SK-N-DZ (cell line): ENCODE results near the gene ENOX1.

Experiments used
- DNase-seq: peaks from one replicate; pipeline ENCODE4 v3.0.0-alpha.2; 2015; ENCODE audit warnings: low spot score

ENOX1 gene

DNA sequence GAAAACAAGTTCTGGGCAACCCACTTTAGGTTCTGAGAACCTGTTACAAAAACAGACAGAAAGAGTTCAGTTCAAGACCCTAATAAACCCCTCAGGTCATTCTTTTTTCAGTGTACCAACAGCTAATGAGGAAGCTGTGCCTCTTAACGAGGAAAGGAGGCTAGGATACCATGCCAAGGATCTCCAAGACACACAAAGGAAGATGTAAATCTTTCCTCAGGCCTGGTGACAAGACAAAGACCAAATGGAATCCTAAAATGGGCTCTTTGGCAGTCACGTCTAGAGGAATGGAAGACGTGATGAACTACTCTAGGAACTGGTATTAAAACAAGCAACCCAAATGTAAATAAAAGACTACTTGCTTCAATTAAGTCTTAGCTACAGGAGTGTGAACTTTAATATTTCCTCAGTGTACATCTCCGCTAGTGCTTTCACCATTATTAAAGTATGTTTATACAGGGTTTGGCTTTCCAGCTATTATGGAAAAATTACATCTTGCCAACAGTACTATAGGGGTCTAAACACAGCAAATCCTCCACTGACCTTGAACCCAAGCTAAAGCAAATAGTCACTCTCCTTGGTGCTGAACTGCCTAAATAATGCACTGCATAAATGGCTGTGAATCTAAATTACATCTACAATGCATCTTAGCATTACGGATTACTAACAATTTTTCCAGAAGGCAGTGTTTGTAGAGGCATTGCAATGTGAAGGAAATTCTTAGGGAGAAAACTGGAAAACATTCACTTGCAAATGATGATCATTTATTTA lies 42.3 kb downstream of the ENOX1 start:
- DNase-seq: no peak

GRCh38 chr13:43742911-43743310 lies 43.9 kb downstream of the ENOX1 start:
- DNase-seq: no peak

- no peak for DNase-seq
Measured at GRCh38 chr13:43737392-43737923, 49.3 kb downstream of the ENOX1 start.

DNA sequence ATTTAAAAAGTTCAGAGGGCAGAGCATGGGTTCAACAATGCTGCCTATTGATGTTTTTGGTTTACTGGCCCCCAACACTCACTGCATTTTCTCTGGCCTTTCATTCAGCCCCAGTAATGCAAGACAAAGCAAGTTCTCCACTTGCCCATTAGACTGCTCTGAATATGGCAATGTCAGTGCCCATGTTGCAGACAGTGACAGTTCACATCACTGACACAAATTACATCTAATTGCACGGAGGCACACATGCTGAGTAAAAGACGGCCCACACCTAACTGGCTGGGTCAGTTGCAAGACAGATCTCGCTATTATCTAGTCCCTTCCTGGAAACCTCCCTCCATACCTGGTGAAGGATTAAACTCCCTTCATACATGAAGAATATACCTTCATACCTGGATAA lies 54.0 kb downstream of the ENOX1 start:
- DNase-seq: peak; percentile 53

- no peak for DNase-seq
Measured at GRCh38 chr13:43731296-43731695, 55.5 kb downstream of the ENOX1 start.

DNA sequence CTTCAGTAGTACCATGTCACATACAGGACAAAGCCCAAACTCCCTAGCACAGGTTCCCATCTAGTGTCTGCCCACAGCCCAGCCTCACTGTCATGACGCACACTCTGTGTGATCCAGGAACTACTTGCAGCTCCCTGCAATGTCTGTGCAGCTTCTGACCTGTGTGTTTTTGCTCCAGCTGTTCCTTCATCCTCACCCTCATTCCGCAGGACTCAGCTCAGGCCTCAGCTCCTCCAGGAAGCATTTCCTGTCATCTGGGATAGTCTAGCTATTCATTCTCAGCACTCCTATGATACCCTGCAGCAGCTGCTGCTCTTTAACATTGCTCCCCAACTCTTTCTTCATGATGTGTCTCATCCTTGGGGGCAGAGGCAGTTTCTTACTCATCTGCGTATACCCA lies 56.1 kb downstream of the ENOX1 start:
- DNase-seq: peak; percentile 16

DNA sequence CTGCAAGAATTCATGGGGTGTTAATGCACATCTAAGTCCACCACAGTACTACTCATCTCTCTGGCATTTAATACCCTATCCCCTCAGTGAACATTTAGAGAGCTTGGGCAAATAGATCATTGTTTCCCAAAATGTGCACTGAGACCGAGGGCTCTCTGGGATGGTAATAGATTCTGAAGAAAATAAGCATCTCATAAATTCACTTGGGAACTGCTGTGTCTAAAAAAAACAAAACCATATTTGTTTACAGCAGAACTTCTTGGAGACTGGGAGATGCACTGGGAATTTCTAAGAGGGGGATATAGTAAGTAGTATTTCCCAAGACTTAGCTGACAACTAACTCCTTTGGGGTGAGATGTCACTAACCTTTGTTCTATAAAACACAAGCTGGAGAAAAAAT lies 58.4 kb downstream of the ENOX1 start:
- no peak for DNase-seq

- no peak for DNase-seq
Measured at GRCh38 chr13:43727856-43728255, 58.9 kb downstream of the ENOX1 start.

DNA sequence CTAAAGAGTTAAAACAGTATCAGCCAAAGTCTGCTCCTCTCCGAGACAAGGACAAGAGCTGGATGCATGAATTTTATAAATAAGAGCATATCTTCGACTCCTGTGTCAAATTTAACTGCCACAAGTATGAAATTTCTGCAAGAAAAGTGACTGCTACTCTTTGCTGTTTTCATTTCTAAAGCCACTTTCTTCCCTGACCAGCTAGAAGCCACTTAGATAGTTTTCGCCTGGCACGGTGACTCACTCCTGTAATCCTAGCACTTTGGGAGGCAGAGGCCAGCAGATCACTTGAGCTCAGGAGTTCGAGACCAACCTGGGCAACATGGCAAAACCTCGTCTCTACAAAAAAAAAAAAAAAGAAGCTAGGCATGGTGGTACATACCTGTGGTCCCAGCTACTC lies 61.3 kb downstream of the ENOX1 start:
- DNase-seq: no peak

- no peak for DNase-seq
Measured at GRCh38 chr13:43720780-43721397, 65.9 kb downstream of the ENOX1 start.

GRCh38 chr13:43698758-43699157 lies 88.0 kb downstream of the ENOX1 start:
- DNase-seq: no peak

DNA sequence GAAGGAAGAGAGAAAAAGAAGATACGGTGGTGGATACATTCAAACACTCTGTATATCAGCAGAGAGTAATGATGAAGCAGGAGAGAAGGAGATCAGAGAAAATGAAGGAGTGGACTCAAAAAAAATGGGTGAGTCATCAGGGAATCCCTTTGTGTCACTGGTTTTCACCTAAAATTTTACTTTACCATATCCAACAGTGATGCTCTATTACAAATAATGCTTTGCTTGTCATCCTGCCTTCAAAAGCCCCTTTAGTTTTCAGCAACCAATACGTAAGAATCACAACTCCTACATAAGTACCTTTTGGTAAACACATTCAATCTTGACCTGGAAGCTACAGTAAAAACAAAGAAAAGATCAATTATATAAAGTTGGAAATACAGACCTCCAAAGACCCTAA lies 88.8 kb downstream of the ENOX1 start:
- DNase-seq: no peak

DNA sequence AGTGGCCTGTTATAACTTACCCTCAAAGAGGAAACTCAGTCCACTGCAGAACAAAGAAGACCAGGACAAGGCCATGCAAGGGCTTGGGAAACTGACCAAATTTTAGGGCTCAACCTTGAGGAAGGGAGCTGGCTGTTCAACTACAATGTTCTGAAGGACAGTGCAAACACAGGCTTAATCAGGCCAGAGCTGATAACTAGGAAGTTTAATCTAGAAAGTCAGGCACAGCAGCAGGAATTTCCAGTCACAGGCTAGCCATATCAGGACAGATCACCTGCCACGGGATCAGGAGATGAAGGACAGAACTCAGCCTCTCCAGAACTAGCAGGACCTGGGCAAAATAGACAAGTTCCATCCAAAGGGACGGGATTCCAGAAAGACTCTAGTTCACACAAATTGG lies 89.4 kb downstream of the ENOX1 start:
- DNase-seq: no peak

DNA sequence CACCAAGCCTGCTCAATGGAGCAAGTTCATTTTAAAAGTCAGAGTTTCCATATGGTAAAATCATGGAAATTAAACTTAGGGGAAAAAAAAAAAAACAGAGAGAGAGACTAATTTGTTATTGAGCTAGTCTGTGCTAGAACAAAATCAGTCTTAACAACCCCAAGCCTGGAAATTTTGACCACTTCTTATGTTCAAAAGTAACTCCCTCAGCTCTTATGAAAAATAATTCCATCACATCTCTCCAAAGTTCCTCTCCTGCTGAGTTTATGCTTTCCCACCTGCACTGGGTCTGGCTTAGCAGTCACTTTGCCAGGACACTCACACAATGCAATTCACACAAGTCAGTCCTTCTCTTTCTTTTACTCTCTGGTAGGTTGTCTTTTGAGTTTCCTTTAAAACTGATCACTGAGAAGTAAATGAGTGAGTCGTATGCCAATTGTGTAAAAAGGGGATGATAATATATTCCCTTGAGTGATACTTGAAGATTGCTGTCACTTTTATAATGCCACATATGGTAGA lies 92.6 kb downstream of the ENOX1 start:
- no peak for DNase-seq

DNA sequence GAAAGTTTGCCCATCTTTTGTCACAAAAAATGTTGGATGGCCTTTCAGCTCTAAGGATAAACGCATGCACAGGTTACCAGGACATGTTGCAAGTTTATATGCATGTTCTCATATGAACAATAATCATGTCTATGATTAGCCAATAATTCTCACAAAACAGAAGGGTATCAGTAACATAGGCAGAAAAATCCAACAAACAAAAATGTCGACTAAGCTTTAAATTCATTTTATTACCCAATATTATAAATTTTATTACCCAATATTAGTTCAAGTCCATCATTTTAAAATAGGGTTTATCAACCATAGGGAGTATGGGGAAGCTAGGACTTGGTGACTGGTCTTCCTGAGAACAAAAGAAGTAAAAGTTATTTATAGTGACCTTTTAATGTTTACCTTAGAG lies 93.1 kb downstream of the ENOX1 start:
- no peak for DNase-seq

DNA sequence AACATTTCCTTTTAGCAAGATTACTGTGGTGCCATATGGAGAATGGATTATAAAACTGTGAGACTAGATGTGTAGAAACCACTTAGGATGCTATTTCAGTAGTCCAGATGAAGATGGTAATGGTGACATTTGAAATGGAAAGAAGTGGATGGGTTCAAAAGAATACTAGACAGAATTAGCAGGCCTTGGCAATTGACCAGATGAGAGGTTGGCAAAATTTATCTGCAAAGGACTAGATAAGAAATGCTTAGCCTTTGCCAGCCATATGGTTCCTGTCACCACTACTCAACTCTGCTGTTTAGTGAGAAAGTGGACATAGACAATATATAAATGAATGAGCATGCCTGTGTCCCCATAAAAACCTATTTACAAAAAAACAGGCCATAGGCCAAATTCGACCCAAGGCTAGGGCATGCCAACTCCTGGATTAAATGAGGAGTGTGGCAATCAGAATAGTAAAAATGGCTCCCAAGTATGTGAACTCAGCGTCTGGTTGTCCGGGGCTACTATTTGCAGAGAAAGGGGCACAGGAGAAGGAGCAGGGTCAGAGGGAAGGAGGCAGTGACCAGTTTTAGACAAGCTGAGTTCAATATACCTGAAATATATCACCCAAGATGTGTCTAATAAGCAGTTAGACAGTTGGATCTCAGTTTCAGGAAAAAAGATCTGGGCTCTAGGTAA lies 98.4 kb downstream of the ENOX1 start:
- DNase-seq: no peak

GRCh38 chr13:43687038-43687437 lies 99.7 kb downstream of the ENOX1 start:
- DNase-seq: no peak

DNA sequence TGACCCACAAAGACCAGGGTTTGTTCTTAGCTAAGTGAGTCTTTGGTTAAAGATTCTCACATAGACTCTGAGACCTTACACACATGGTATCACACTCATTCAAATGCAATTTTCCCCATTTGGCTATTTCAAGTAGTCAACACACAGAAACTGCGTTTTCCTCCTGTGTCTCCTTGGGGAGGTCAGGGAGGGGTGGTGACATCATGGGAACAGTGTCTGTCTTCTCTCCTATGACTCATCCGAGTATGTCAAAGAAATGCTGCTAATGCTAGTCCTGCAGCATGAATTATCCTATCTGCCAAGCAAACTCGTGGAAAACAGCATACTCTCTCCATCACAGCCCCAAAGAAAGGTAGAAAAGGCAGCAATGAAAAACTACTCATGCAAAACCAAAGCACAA lies 100.2 kb downstream of the ENOX1 start:
- peak; percentile 20 for DNase-seq

DNA sequence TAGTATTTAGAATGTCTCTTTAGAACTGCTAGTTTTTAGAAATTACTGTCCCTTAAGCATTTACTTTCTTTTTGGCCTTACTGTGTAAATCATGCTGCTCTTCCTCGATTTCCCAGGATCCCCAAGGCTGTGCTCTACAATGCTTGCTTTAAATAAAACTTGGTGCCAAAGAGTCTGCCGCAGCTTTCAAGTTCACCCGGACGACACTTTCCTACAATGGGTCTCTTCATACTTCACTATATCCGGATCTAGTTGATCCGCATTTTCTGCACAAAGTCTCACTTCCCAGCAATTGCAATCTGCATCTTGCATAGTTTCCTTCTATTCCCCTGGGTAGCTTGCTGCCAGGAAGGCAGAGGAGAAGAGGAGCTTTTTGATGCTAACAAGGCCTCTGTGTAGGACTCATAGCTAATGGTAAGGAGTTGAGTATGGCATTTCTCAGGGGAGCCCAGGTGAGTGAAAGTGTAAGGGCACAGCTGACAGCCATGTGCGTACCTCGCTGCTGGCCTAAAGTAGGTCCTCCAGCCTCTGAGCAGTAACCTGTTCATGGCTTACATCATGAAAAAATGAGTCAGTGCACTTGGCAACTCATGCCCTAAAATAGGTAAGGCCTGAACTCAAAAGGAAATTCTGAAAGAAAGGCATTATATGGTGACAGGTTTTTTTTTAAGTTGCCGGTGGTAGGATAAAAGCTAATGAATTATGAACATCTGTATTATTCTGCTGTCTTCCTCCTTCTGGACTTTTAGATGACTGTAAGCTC lies 101.6 kb downstream of the ENOX1 start:
- no peak for DNase-seq

GRCh38 chr13:43682701-43683100 lies 104.1 kb downstream of the ENOX1 start:
- no peak for DNase-seq

- DNase-seq: no peak
Measured at GRCh38 chr13:43676320-43676719, 110.5 kb downstream of the ENOX1 start.

GRCh38 chr13:43675577-43675976 lies 111.2 kb downstream of the ENOX1 start:
- no peak for DNase-seq
